Measurements from ENCODE around the gene FOXP1.

The FOXP1 gene

DNA sequence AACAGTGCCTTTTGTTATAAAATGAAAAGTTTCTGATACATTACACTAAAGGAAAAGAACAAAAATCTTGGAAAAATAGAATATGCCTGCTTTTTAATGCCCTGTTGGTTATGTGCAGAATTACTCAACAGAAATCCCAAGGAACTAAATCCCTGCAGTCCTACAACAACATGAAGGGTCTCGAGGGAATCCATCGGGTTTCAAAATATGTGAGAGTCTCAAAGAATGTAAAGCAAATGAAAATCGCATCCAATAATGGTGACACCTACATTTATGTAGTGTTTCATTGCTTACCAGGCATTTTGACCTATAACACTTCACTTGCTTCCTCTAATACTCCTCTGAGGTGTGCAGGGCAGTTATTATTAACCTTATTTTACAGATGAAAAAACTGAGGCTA, 411.3 kb downstream of the FOXP1 start:
- TF ChIP-seq, protein P1, sequence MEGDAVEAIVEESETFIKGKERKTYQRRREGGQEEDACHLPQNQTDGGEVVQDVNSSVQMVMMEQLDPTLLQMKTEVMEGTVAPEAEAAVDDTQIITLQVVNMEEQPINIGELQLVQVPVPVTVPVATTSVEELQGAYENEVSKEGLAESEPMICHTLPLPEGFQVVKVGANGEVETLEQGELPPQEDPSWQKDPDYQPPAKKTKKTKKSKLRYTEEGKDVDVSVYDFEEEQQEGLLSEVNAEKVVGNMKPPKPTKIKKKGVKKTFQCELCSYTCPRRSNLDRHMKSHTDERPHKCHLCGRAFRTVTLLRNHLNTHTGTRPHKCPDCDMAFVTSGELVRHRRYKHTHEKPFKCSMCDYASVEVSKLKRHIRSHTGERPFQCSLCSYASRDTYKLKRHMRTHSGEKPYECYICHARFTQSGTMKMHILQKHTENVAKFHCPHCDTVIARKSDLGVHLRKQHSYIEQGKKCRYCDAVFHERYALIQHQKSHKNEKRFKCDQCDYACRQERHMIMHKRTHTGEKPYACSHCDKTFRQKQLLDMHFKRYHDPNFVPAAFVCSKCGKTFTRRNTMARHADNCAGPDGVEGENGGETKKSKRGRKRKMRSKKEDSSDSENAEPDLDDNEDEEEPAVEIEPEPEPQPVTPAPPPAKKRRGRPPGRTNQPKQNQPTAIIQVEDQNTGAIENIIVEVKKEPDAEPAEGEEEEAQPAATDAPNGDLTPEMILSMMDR (conservative IDR thresholded peaks at IDR 0.05) = no peak
- H3K27ac ChIP-seq = no peak overlapping the region

DNA sequence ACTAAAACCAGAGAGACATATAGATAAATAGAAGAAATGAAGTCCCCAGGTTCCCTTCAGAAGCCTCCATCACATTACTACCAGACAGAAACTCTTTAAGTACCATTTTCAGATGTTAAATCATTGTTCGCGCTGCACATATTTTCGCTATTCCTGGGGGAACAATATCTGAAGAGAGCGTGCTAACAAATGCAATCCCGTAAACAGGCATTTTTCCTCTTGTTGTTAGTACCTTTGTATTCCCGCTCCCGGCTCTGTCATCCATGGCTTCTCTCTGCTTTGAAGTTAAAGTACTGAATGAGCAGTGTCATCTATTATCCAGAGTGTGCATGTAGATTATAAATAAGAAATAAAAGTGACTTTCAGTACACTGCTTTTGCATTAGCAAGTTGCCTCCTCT, 412.3 kb downstream of the FOXP1 start:
- TF ChIP-seq, protein P1 (conservative IDR thresholded peaks at IDR 0.05) = no peak
- H3K27ac ChIP-seq = no peak overlapping the region

DNA sequence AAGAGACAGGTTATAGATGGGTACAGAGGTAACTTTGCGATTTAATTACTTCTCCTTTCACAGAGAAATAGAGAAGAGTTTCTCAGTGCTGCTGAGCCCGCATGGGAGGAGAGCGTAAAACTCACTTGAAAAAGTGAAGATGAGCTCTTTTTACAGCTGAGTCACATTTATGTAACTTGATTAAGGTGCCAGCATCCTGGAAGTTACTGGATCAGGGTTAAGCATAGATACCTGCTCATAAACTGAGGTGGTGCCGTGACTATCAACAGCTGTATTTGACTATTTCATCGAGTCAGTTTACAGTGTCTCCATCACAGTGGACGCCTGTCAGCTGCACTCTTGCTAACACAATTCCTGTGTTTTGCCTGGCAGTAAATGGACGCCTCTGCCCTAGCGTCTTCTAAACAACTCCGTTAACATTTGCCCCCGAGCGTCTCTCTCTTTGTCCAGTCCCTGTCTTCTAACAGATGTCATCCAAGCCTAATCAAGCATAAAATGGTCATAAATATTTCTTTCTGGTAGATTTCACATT, 414.6 kb downstream of the FOXP1 start:
- TF ChIP-seq, protein P1 (conservative IDR thresholded peaks at IDR 0.05) = no peak
- H3K27ac ChIP-seq = no peak overlapping the region

DNA sequence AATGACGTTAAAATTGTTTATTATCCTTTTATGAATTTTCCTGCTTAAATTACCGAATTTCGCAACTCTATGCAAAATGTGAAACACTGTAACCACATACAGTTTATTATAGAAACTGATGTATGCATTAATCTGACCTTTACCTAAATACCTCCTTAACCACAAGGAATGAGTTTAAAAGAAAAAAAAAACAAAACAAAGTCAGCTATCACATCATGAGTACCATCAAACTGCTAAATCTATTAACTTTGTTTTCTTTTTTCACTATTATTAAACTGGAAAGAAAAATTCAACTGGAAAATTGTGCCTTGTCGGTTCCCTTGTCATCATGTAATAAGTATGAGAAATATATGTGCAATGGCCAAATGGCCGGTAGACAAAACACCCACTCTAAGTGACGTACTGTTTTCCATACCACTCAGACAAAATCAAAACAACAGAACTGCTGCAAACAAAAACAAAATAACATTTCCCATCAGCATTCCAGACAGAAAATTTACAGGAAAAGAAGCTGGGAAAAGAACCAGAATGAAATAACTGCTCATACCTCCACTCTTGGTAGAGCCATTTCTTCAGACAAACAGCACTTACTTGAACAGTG, 415.3 kb downstream of the FOXP1 start:
- peak overlapping the region; percentile 55; the same call in 1 of the 2 replicates for H3K27ac ChIP-seq
- TF ChIP-seq, protein P1 (conservative IDR thresholded peaks at IDR 0.05) = no peak

DNA sequence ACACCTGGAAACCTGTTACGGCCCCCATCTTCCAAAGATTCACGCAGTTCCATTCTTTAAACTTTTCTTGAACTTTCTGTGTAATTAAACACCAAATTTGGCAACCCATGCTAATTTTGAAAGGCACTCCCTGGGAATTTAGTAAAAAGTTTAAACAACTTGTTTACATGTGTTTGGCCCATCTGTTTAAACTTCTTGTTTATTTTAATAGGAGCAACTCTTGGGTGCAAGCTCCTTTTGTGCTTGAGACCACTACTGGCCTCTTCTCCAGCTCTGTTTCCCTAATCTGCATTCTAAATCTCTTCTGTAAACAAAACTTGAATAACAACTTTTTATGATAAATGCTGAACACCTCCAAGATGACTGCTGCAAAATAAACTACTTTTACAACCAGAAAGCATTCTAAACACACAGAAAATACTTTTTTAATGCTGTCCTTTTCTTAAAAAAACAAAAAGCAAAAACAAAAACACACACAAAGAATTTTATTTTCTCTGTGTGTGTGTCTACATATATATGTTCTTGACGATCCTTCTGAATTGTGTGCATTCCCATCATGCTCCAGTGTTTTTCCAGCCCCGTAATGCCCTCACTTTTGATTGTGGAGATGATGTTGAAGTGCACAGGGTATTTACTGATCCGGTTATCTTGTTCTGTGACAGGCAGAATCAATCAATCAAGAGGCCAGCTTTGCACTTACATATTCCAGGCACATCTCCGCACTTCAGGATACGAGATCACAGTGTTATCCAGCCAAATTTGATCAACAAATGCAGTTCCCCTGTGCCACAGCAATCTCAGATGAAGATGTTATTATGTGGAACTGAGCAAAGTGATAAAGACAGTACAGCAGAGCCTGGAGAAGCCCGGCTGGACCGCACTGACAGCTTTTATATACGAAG, 416.9 kb downstream of the FOXP1 start:
- TF ChIP-seq, protein P1 (conservative IDR thresholded peaks at IDR 0.05) = no peak
- H3K27ac ChIP-seq = peak overlapping the region; percentile 55

DNA sequence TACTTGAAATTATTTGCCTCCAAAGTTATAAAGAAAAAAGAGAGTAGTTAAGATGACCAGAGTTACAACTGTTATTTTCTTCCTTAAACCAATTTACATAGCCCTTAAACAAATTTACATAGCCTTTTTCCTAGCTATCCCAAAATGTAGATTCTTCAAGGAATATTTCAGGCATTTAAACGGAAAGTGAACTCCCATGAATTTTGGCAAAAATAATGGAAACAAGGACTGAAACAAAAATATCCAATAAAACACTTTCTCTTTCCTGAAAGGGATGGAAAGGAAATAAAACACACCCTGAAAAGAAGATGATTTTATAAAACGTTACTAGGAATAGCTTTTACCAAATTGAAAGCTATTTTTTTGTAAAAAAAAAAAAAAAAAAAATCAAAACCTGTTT, 418.6 kb downstream of the FOXP1 start:
- H3K27ac ChIP-seq = peak overlapping the region; percentile 76

More for the DNA sequence above, 418.6 kb downstream of the FOXP1 start:
- TF ChIP-seq, protein P1 (conservative IDR thresholded peaks at IDR 0.05) = no peak

Measured in VCaP (cell line).